Dendritic cell treated with granulocyte-macrophage colony-stimulating factor and Interleukin-4, amounts not matched to agents 40 ng/mL and 50 ng/mL, for 4 days (primary cell): ENCODE data around the gene IFITM10.
A peak's percentile ranks its signal among the peaks of the same experiment; 100 is the strongest.

Source experiments
- H3K27ac Mint-ChIP-seq: one replicate; pipeline ENCODE4 v1.8.0; 2022; ENCODE audit warnings: mild to moderate bottlenecking, mixed read lengths
- H3K27me3 Mint-ChIP-seq: one replicate; pipeline ENCODE4 v1.8.0; 2022; ENCODE audit warnings: mild to moderate bottlenecking, mixed read lengths
- H3K36me3 Mint-ChIP-seq: one replicate; pipeline ENCODE4 v1.8.0; 2022; ENCODE audit warnings: low read depth, mixed read lengths
- H3K4me1 Mint-ChIP-seq: one replicate; pipeline ENCODE4 v1.8.0; 2022; ENCODE audit warnings: low read depth, mixed read lengths
- H3K4me3 Mint-ChIP-seq: one replicate; pipeline ENCODE4 v1.8.0; 2022; ENCODE audit warnings: mild to moderate bottlenecking, moderate library complexity, mixed read lengths
- H3K9me3 Mint-ChIP-seq: one replicate; pipeline ENCODE4 v1.8.0; 2022; ENCODE audit warnings: mixed read lengths
- intact Hi-C: fragments of 100-400 bp; cut with micrococcal nuclease; formaldehyde crosslinking; loops from one replicate; pipeline ENCODE4 v1.15.0; 2022

The IFITM10 gene

DNA sequence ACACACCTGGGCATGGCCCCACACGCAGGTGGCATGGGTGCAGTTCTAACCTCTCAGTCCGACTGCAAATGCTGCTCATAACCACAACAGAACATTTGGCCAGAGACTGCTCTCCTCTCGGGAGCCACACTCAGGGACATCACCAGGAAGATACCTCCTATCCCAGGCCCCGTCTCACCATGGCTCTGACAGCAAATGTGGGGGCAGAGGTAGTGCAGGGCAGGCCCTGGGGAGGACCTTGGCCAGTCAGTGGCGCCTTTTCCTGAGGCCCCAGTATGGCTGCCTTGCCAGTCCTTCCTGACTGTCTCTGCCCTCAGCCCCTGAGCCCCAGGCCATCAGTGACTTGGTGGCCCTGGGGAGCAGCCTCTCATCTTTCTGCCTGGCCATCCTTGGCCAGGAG, 50.6 kb downstream of the IFITM10 start:
- Mint-ChIP-seq H3K4me3 (no peak overlapping the region), H3K36me3 (no peaks in the 10 kb centered on the region), H3K27ac (no peak overlapping the region), H3K9me3 (no peaks in the 10 kb centered on the region), H3K27me3 (peaks cover 74% of the 10 kb centered on the region), H3K4me1 (no peaks in the 10 kb centered on the region)
- intact Hi-C loops, result no loop called here

DNA sequence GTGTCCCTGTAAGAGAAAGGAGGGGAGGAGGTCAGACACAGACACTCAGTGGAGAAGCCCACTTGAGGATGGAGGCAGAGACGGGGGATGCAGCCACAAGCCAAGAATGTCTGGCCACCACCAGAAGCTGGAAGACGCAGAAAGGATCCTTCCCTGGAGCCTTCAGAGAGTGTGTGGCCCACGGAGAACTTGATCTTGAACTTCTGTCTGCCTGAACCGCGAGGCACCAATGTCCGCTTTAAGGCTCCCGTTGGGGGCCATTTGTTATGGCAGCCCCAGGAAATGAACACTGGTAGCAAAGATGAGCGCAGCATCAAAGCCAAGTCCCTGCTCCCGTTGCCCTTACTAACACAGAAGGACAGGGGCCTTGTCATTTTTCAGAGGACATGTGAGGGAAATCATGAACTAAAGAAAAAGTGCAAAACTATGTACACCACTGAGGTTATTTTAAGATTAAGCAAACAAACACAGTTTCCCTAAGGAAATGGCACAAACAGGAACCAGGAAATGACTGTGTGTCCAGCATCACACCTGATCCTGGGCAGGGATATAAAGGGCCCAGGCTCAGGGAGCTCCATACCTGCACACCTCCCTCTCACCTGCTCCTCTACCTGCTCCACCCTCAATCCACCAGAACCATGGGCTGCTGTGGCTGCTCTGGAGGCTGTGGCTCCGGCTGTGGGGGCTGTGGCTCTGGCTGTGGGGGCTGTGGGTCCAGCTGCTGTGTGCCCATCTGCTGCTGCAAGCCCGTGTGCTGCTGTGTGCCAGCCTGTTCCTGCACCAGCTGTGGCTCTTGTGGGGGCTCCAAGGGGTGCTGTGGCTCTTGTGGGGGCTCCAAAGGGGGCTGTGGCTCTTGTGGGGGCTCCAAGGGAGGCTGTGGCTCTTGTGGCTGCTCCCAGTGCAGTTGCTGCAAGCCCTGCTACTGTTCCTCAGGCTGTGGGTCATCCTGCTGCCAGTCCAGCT, 53.5 kb downstream of the IFITM10 start, which contains the start of gene KRTAP5-6:
Gene KRTAP5-6 (plus strand): TSS at position 588 of the 963 bp plus-strand sequence. CDS start 51 bp downstream, at position 639.
- intact Hi-C loops, result no loop called here
- Mint-ChIP-seq H3K36me3 (no peaks in the 10 kb centered on the region), H3K27me3 (peaks cover 81% of the 10 kb centered on the region), H3K4me3 (no peak within 1 kb of the TSS), H3K27ac (no peak within 1 kb of the TSS), H3K9me3 (no peaks in the 10 kb centered on the region), H3K4me1 (peaks cover 11% of the 10 kb centered on the region)

DNA sequence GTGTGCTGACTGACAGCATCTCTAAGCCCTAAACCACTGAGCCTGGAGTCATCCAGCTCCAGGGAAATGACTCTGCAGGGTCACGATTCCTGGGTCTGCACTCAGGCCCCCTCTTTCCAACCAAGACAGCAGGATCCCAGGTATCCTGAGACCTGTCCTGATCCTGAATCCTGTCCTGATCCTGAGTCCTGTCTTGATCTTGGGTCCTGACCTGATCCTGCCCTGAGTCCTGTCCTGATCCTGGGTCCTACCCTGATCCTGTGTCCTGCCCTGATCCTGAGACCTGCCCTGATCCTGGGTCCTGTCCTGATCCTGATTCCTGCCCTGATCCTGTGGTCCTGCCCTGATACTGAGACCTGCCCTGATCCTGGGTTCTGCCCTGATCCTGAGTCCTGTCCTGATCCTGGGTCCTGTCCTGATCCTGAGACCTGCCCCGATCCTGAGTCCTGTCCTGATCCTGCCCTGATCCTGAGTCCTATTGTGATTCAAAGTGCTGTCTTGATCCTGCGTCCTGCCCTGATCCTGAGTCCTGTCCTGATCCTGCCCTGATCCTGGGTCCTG, 54.8 kb downstream of the IFITM10 start:
- no peak overlapping the region for H3K4me3 Mint-ChIP-seq
- peaks cover 11% of the 10 kb centered on the region for H3K4me1 Mint-ChIP-seq
- intact Hi-C loops, result loop anchor here (2.0 kb wide), 1 partner anchor 461 kb away; no protein-coding TSS in a partner anchor
- no peaks in the 10 kb centered on the region for H3K36me3 Mint-ChIP-seq
- no peak overlapping the region for H3K27ac Mint-ChIP-seq
- peaks cover 82% of the 10 kb centered on the region for H3K27me3 Mint-ChIP-seq
- no peaks in the 10 kb centered on the region for H3K9me3 Mint-ChIP-seq

DNA sequence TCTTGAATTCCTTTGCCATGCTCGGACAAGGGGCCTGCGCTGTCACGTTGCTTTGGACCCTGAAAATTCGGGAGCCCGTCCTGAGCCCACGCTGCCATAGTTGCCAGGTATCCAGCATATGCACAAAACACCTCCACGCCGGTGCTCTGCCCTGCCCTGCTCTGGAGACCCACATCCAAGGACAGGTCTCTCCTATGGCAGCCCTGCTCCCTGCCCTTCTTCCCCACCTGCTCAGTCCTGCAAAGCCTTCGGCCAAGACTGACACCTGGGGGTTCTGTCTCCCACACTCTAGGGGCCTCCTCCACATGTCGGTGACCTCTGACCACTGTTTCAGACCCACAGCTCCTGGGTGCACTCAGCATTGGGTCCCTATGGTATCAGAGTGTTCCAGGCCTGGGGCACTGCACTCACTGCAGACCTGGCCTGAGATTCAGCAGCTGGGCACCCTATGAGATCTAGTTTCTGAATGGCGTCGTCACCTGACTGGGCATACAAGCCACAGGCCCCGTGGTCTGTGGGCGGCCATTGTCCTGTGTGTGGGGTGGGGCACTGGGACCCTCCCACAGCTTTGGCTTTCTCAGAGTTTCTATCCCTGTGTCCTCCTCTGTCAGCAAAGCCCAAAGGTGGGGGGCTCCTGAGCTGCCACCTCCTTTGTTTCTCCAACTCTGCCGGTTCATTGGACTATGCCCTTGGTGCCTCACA, 55.4 kb downstream of the IFITM10 start:
- Mint-ChIP-seq H3K36me3 (no peaks in the 10 kb centered on the region), H3K9me3 (no peaks in the 10 kb centered on the region), H3K27me3 (peaks cover 83% of the 10 kb centered on the region), H3K27ac (no peak overlapping the region), H3K4me1 (peaks cover 11% of the 10 kb centered on the region), H3K4me3 (no peak overlapping the region)
- intact Hi-C loops, result loop anchor here (1.0 to 2.0 kb wide), 2 partner anchors 137 to 462 kb away; no protein-coding TSS in a partner anchor

DNA sequence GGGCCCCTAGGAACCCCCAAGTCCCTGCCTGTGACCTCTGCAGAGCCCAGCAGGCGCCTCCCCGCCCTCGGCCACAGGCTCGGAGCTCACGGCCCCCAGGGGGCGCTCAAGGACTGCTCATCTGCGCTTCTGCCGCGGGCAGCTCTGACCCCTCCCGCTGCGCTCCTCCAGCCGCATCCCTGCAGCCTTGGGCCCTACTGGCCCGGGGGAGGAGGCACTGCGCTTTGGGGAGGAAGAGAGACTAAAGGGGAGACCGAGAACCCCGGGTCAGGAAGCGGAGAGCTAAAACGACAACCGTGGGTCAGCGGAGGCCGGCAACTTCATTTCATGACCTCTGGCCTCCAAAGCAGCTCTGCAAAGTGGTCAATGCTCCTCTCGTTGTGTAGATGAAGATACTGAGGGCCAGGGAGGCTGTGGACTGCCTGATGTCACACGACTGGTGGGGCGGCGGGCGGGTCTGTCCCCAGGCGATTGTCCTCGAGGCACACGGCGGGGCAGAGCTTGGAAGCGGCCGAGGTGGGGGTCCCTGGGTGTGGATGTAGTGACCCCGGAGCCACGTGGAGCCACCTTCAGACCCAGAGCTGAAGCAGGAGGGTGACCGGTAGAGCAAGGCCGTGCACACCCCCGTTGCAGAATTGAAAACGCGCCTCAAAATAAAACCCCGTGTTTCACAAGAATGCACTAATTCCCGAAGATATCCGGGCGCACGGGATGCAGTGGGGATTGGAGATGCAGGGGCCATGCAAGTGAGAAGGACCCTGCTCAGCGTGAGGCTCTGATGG, 56.1 kb downstream of the IFITM10 start:
- H3K36me3 Mint-ChIP-seq, result no peaks in the 10 kb centered on the region
- no peaks in the 10 kb centered on the region for H3K9me3 Mint-ChIP-seq
- H3K27ac Mint-ChIP-seq, result no peak overlapping the region
- no peak overlapping the region for H3K4me3 Mint-ChIP-seq
- intact Hi-C loops, result loop anchor here (1.0 to 2.0 kb wide), 2 partner anchors 138 to 463 kb away; no protein-coding TSS in a partner anchor
- H3K27me3 Mint-ChIP-seq, result peaks cover 83% of the 10 kb centered on the region
- peaks cover 11% of the 10 kb centered on the region for H3K4me1 Mint-ChIP-seq

DNA sequence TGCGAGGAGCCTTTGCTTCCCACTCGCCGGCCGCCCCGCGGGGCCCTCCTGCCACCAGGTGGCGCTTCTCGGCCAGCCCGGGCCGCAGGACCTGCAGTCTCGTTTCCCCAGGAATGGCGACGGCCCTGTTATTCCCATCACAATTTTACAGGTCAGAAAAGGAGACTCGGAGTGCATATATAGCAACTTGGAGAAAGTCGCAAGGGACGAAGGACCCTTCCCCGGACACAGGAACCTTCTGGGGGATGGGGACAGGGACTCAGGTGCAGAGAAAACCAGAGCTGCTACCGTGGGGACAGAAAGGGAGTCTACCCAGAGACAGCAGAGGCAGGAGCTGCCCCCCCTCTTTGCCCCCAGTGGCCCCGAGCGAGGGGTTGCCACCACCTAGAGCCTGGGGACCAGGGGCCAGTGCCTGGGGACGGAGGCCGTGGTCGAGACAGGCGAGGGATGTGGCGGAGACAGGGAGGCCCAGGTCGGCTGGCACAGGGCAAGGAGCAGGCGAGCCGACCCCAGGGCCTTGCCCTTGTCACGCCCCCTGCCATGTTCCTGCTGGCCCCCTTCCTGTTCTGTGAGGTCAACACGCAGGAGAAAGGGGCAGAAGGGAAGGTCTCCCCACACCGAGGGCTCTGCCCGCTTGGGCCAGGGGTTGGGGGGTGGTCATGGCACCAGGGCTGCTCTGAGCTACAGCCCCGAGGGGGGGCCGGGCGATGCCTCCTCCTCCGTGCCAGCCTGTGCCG, 56.9 kb downstream of the IFITM10 start:
- intact Hi-C loops, result loop anchor here (1.0 to 2.0 kb wide), 2 partner anchors 139 to 463 kb away; no protein-coding TSS in a partner anchor
- Mint-ChIP-seq H3K9me3 (no peaks in the 10 kb centered on the region), H3K27ac (no peak overlapping the region), H3K4me3 (peak overlapping the region; percentile 35), H3K4me1 (peaks cover 11% of the 10 kb centered on the region), H3K36me3 (no peaks in the 10 kb centered on the region), H3K27me3 (peaks cover 90% of the 10 kb centered on the region)

DNA sequence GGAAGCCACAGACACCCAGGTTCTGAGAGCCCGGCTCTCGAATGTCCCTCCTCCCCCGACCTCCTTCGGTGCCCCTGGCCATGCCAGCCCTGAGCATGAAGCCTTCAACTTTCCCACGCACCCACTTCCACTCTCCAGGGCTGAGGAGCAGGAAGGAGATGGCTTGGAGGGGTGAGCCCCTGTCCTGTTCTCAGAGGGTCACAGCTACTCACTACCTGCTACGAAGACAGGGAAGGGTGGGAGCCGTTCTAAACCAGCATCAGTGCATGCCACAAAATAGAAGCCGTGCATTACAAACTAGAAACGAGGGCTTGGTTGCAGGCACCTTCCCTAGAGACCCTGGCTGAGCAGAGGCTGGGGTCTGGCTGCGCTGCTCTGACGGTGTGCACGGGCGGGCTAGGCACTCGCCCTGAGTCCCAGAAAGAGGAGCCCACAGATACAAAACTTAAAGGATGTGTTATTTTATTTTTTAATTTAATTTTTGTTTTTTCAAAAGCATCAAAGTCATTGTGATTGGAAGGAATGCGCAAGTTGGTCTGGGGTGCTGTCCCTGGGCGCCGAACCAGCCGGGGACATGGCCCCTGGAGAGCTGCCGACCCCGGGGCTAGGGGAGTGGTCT, 57.6 kb downstream of the IFITM10 start:
- H3K36me3 Mint-ChIP-seq, result no peaks in the 10 kb centered on the region
- H3K27ac Mint-ChIP-seq, result no peak overlapping the region
- H3K4me3 Mint-ChIP-seq, result no peak overlapping the region
- H3K4me1 Mint-ChIP-seq, result peaks cover 11% of the 10 kb centered on the region
- no peaks in the 10 kb centered on the region for H3K9me3 Mint-ChIP-seq
- peaks cover 87% of the 10 kb centered on the region for H3K27me3 Mint-ChIP-seq
- intact Hi-C loops, result no loop called here

DNA sequence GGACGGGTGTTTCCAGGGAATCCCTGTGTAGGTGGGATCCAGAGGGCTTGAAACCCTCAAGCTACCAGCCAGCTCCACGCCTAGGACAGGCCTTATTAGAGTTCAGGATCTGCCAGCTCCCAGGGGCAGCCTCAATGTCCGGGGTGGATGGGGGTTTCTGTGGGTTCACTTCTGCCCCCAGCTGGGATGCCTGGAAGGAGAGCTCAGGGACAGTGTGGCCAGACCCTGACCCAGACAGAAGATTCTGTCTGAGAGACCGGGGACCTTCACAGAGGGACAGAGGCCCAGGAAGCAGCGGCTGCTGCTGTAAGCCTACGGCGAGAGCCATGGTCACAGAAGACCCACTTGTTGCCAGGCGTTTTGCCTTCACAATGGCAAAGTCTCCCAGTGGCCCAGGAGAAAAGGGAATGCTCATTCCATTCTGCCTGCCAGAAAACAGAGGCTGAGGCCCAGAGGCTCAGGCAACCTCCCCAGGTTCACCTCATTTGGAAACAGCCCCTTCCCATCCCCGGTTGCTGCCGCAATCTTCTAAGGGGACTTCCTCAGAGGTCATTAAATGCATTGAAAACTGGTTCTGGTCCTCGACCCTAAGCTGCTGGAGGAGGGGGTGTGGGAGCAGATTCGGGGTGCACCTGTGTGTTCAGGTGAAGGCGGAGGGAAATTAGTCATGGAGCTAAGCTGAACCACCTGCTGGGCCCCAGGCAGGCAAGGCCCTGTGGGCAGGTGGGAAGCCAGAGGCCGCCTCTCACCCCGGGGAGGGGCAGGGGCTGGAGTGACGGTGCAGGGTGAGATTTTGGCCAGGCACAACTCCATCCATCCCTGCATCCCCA, 58.3 kb downstream of the IFITM10 start:
- Mint-ChIP-seq H3K4me1 (peaks cover 11% of the 10 kb centered on the region), H3K36me3 (no peaks in the 10 kb centered on the region), H3K9me3 (no peaks in the 10 kb centered on the region), H3K4me3 (no peak overlapping the region), H3K27me3 (peaks cover 80% of the 10 kb centered on the region), H3K27ac (no peak overlapping the region)
- intact Hi-C loops, result no loop called here

DNA sequence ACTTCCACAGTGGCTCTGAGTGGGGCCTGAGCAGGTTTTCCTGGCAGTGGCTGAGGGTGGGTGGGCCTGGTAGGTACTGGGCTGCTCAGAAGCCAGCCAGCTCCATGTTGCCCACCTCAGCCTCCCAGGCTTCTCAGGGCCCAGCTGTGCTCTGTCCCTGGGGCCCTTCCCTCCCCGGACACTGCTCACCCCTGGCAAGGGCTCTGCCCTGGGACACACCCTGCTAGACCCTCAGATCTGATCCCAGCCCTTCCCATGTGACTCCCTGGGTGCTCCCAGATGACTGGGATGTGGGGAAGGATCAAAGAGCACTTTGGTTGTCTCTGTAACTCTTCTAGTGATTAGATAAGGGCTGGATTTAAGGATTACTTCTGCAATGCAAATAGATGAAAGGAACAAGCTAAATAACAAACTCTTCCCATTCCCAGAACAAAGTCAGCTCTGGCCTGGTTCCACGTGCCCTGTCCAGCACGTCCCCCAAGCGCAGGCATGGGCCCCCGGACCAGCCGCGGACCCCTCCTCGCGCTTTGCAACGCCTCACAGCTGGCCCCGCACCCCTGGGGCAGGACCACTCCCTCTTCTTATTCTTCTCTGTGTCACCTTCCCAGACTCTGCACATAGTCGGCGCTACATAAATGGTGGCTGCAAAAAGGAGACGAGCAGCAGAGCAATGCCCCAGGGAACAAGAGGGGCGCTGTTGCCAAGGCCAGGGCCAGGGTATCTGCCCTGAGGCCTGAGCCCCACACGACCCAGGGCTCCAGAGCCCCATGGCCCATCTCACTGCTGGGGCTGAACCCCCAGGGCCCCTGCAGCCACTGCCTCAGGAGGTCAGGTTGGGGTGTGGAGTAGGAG, 59.1 kb downstream of the IFITM10 start:
- no peaks in the 10 kb centered on the region for H3K36me3 Mint-ChIP-seq
- H3K9me3 Mint-ChIP-seq, result no peaks in the 10 kb centered on the region
- intact Hi-C loops, result no loop called here
- peaks cover 11% of the 10 kb centered on the region for H3K4me1 Mint-ChIP-seq
- peaks cover 75% of the 10 kb centered on the region for H3K27me3 Mint-ChIP-seq
- no peak overlapping the region for H3K27ac Mint-ChIP-seq
- no peak overlapping the region for H3K4me3 Mint-ChIP-seq

DNA sequence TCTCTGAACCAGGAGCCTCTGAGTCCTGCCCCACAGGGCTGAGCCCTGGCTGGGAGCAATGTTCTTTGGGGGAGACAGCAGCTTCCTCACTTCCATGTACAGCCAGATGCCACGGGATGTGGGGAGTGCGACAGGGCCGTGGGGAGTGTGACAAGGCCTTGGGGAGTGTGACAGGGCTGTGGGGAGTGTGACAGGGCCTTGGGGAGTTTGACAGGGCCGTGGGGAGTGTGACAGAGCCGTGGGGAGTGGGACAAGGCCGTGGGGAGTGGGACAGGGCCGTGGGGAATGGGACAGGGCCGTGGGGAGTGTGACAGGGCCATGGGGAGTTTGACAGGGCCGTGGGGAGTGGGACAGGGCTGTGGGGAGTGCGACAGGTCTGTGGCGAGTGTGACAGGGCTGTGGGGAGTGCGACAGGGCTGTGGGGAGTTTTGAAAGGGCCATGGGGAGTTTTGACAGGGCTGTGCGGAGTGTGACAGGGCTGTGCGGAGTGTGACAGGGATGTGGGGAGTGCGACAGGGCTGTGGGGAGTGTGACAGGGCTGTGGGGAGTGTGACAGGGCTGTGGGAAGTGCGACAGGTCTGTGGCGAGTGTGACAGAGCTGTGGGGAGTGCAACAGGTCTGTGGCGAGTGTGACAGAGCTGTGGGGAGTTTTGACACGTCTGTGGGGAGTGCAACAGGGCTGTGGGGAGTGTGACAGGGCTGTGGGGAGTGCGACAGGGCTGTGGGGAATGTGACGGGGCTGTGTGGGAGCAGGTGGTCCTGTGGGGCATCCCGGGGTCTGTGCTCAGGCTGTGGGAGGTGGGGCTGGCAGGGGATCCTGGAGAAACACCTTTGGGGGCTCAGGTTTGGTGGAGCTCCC, 60.0 kb downstream of the IFITM10 start:
- peaks cover 11% of the 10 kb centered on the region for H3K4me1 Mint-ChIP-seq

More for the DNA sequence above, 60.0 kb downstream of the IFITM10 start:
- intact Hi-C loops, result no loop called here
- Mint-ChIP-seq H3K36me3 (no peaks in the 10 kb centered on the region), H3K4me3 (no peak overlapping the region), H3K9me3 (no peaks in the 10 kb centered on the region), H3K27me3 (peaks cover 71% of the 10 kb centered on the region), H3K27ac (no peak overlapping the region)
